Hematopoietic multipotent progenitor cell treated with erythropoietin and hydrocortisone succinate and interleukin-3 and kit ligand, for 6 days (in vitro differentiated cells): ENCODE results near the gene UBE2G1.
A peak's percentile ranks its signal among the peaks of the same experiment; 100 is the strongest.
"Not testable (repeated sequence)": the region's sequence is repeated elsewhere in the genome, so short reads cannot be mapped to it uniquely, and the experiment has no call there.

Experiments
- DNase-seq: peaks from one replicate; pipeline ENCODE4 v3.0.0-alpha.2; 2015

Gene UBE2G1

DNA sequence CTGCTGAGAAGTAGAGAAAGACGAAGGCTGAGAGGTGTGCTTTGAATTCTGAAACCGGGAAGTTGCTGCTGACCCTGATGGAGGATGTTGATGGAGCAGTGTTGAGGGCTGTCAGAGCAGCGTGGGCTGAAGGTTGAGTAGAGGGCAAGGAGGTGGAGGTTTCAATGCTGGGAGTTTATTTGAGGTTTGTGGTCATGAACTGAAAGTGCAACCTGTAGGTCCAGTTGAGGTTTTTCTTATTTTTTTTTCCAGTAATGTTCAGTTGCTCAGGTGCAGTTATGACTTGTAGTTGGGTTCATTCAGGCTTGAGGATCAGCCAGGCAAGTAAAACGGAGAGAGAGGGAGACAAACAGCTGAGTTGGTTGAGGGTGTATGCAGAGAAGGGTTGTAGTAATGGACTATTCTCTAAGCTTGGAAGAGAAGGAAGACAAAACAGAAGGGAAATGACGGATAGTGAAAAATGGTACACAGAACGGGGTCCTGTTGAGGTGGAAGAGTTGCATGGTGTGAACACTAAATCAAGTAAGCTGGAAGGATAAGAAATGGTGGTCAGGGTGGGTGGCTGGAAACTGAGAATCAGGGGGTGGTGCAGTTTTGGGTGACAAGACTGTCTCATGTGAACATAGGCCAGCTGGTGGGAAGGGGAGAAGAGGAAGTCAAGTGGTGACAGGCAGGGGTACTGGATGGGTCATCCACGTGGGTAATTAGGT, 8.7 kb upstream of the UBE2G1 start:
- no peak for DNase-seq

- DNase-seq = no peak
Observed at GRCh38 chr17:4369557-4370230, 3.2 kb upstream of the UBE2G1 start.

DNA sequence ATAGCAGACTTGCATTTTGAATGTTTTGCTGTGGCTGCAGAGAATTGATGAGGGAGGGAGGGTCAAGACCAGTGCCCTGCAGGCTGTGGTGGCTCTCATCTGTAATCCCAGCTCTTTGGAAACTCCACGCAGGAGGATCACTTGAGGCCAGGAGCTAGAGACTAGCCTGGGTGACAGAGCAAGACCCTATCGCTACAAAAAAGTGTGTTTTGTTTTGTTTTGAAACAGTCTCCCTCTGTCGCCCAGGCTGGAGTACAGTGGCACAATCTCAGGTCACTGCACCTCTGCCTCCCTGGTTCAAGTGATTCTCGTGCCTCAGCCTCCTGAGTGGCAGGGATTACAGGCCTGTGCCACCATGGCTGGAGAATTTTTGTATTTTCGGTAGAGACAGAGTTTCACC, 1.9 kb upstream of the UBE2G1 start:
- no peak for DNase-seq

DNA sequence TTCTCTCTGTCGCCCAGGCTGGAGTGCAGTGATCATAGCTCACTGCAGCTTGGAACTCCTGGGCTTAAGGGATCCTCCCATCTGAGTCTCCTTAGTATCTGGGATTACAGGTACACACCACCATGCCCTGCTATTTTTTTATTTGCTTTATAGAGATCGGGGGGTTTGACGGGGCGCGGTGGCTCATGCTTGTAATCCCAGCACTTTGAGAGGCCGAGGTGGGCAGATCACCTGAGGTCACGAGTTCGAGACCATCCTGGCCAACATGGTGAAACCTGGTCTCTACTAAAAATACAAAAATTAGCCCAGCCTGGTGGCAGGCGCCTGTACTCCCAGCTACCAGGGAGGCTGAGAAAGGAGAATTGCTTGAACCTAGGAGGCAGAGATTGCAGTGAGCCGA, 702 bp upstream of the UBE2G1 start:
- DNase-seq = not testable (repeated sequence)

GRCh38 chr17:4365628-4366326, 698 bp downstream of the UBE2G1 start:
- DNase-seq = peak; percentile 51

DNA sequence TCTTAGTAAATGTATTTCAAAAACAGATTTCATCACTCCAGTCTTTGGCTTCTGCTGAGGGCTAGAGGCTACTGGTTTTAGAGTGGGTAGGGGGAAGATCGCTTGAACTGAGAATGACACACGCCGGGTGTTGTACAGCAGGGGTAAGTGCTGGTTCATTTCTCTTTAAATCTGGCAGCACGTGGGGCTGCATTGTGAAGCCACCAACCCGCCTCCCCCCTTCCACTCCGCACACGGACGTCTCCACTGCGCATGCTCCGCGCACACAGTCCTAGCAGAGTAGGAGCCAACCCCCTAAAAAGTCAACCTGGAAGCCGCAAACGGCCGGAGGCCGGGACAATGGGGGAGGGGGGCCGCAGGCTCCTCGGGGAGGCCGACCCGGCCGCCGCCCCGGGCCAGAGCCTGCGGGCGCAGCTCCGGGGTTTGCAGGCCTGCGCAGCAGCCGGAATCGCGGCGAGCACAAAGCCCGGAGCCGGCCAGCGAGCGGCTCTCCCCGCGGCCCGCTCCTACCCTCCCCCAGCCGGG, 1.3 kb downstream of the UBE2G1 start:
- DNase-seq = peak; percentile 97

DNA sequence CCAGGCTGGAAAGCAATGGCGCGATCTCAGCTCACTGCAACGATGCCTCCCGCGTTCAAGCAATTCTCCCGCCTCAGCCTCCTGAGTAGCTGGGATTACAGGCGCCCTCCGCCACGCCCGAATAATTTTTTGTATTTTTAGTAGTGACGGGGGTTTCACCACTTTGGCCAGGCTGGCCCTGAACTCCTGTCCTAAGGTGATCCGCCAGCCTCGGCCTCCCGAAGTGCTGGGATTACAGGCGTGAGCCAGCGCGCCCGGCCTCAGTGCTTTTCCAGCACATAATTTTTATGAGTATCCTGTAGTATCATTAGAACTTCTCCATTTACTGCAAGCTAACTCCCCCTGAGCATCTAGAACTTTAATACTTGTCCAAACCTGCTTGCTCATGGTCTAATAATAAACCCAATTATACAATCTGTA, 1.8 kb downstream of the UBE2G1 start:
- DNase-seq = no peak

- peak; percentile 51 for DNase-seq
Observed at GRCh38 chr17:4362141-4362540, 4.3 kb downstream of the UBE2G1 start.

DNA sequence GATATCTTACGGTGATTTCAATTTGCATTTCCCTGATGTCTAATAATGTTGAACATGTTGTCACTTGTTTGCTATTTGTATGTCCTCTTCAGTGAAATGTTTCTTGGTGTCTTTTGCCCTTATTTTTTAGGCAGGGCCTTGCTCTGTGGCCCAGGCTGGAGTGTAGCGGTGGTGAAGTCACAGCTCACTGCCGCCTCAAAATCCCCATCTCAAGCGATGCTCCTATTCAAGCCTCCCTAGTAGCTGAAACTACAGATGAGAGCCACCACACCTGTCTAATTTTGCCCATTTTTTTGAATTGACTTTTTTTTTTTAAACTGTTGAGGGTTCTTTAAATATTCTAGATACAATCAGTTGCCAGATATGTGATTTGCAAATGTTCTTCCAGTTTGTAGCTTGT, 8.3 kb downstream of the UBE2G1 start:
- no peak for DNase-seq

GRCh38 chr17:4357671-4358070, 8.8 kb downstream of the UBE2G1 start:
- no peak for DNase-seq

DNA sequence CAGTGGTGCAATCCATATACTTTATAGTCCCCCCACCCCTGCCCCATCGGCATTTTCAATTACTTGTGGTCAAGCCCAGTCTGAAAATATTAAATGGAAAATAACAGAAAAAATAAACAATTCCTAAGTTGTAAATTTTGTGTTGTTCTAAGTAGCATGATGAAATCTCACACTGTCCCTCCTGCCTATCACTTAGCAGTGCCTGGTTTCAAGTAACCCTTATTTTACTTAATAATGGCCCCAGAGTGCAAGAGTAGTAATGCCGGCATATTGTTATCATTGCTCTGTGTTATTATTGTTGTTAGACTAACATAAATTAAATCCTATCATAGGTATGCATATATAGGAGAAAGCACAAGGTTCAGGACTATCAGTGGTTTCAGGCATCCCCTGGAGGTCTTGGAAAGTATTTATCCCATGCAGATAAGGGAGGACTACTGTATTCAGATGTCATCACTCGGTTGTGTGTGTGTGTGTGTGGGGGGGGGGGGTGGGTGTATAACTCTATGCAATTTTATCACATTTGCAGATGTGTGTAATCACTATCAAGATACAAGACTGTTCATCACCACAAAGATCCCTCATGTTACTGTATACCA, 9.3 kb downstream of the UBE2G1 start:
- no peak for DNase-seq

GRCh38 chr17:4354862-4355514, 11.5 kb downstream of the UBE2G1 start:
- no peak for DNase-seq

DNA sequence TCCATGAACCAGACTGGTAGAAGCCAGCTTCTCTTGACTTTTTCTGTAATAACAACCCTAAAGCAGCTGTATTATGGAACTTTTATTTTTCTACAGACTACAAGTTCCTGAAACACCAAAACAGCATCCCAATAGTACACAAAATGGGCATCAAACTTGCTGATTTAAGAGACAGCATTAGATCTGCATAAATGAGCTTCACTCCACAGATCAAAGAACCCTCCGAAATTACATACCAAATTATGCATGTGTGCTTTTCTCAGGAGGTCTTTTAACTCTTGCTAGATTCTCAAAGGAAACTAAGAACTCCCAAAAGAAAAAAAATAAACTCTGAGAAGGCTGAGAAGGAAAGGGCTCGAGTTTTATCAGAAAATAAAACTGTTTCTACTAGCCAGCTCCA, 12.3 kb downstream of the UBE2G1 start:
- DNase-seq = no peak

GRCh38 chr17:4350214-4350613, 16.3 kb downstream of the UBE2G1 start:
- not testable (repeated sequence) for DNase-seq

DNA sequence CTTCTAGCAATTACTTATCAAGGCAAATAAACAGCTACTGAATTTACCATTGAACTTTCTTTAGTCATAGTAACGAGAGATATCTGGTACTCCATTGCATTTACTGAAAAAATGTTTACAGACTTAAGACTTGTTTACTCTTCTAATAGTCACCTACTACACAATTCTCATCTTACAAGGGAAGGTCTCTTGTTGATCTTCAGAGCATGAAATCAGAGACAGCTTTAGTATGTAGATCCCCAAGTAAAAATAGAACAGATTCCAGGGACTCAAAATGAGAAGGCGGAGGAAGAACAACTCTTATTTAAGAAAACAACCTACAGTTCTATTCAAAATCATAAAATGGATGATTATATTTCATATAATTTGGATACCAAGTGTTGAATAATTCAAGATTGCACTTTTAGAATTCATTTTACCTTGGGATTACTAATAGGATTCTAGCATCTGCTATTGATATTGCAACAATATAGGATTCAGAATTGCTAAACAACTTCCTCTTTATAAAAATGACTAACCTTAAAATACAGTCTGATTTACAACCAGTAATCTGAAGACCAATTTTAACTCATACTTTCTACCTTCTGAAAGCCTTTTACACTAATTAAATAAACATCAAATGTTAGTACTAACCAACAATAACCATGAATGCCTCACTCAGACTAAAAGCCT, 20.8 kb downstream of the UBE2G1 start:
- DNase-seq = no peak

GRCh38 chr17:4344926-4345325, 21.5 kb downstream of the UBE2G1 start:
- DNase-seq = no peak

DNA sequence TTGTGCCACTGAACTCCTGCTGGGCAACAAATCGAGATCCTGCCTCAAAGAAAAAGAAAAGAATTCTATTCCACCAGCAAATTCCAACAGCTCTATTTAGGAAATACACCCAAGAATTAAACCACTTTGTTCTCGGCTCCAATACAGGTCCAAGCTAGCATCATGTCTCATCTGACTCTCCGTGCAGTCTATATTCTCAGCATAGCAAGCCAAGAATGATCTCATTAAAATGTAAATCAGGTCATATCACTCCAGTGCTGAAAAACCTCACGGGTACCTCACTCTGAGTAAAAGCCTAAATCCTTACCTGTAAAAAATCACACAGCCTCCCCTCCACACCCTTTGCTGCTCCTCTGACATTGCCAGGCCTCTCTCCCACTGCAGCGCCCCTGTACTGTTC, 23.9 kb downstream of the UBE2G1 start:
- no peak for DNase-seq

- peak; percentile 33 for DNase-seq
Observed at GRCh38 chr17:4341616-4341977, 24.9 kb downstream of the UBE2G1 start.

DNA sequence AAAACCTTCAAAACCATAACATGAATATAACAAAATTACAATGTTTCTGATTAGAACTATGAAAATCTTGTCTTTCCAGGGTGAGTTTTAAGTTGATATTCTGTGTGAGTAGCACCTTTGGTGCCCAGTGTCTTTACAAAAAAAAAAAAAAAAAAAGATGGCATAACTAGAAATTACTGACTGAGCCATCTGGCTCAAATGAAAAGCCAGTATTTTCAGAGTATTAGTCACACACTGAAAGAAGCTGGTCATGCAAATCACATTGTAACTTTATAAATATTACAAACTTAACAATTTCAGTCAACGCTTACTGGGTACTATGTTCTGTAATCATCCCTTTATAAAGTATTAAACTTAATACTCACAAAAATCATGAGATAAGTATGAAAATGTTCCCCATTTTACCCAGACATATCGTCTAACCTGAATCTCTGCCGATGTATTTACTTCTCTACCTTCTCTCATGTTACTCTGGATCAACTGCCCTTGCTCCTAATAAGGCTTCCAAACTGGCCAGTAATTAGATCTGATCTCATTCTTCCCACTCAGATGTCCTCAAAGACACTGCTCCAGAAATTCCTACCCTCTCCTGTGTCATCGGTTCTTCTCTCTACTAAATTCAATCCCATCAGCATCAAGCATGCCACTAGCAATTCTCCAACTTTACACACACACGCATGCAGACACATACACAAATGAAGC, 25.4 kb downstream of the UBE2G1 start:
- no peak for DNase-seq

DNA sequence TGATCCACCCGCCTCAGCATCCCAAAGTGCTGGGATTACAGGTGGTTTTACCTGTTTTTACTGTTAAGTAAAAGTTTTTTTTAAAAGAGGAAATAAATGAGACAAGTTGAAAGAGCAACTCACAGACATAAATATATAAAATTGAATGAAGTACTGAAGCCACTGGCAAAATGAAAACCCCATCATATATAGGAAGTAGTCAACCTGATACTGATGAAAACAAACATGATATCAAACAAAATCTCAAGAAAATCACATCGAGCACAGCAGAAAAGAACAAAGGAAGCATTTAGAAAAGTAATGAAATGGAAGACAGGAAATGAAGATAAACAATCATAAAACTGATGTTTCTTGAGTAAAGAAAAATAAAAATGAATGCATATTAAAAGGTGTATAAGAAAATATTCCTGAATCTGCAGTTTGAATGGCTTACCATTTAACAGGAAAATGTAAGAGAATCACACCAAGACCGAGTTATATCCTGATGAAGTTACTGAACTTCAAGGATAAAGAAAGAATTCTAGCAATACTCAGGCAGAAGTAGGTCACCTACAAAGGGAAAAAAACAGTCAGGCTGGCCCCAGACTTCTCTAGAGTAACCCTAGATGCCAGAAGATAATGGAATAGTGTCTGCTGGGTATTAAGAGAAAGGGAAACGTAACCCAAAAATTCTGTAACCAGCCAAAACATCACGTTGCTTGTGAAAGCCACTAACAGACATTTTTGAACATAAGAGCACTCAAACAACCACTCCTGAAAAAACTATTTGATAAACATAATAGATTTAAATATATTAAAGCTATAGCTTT, 31.5 kb downstream of the UBE2G1 start:
- DNase-seq = no peak

- no peak for DNase-seq
Observed at GRCh38 chr17:4334332-4334731, 32.1 kb downstream of the UBE2G1 start.
